Measurements from ENCODE around the gene CBX8. TPM values are rescaled to one million over a fixed set of nuclear protein-coding genes. Genes with fewer than 3 reads are reported as not detected.

CBX8 gene
- total RNA-seq, 1 experiment from 2014 or later = 11.1 TPM

DNA sequence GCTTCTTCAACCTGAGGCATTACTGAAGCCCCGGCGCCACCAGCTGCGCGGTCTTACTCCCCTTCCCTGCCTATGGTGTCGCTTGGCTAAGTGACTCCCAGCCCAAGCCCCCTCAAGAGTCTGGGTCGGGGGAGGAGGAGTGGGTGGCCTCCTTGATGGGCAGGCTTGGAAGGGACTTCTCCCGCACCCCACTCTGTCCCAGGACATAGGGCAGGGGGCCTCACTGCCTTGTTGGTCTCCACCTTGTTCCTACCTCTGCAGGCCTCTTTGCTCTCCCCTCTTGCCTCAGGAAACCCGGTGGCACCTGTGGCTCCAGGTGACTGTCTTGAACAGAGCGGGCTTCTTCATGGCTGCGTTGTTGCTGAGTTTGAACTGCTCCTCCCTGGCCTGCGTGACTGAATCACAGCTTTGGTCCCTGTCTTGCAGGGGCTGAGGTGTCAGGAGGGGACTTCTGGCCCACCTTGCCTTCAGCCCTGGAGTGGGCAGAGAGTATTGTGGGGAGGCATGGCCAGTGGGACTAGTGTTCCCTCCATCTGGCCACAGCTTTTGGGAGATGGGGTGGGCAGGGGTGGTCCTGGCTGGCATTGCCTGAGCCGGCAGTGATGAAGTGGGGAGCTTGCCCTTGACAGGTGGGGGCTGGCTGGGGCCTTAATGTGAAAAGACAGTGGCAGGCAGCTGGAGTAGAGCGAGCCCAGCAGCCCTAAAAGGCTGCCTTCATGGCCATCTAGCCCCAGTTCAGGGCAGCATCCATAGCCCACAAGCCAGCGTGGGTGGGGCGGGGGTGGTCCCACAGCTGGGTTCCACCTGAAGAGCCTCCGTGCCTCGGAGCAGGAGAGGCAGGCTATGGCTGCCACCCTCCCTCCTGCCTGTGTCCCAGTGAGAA lies 11.6 kb downstream of the CBX8 start:
- Mint-ChIP-seq H3K27ac (ENCODE audit: unreplicated experiment) (no peak overlapping the region), H3K36me3 (ENCODE audit: insufficient read depth, unreplicated experiment) (peaks cover 8% of the 10 kb centered on the region), H3K4me3 (ENCODE audit: low read depth, unreplicated experiment) (no peak overlapping the region), H3K4me1 (ENCODE audit: low read depth, unreplicated experiment) (no peaks in the 10 kb centered on the region), H3K9me3 (ENCODE audit: low read depth, unreplicated experiment) (no peaks in the 10 kb centered on the region), H3K27me3 (ENCODE audit: unreplicated experiment) (peaks cover 20% of the 10 kb centered on the region)
- no peak for DNase-seq
- TF ChIP-seq, protein P1, sequence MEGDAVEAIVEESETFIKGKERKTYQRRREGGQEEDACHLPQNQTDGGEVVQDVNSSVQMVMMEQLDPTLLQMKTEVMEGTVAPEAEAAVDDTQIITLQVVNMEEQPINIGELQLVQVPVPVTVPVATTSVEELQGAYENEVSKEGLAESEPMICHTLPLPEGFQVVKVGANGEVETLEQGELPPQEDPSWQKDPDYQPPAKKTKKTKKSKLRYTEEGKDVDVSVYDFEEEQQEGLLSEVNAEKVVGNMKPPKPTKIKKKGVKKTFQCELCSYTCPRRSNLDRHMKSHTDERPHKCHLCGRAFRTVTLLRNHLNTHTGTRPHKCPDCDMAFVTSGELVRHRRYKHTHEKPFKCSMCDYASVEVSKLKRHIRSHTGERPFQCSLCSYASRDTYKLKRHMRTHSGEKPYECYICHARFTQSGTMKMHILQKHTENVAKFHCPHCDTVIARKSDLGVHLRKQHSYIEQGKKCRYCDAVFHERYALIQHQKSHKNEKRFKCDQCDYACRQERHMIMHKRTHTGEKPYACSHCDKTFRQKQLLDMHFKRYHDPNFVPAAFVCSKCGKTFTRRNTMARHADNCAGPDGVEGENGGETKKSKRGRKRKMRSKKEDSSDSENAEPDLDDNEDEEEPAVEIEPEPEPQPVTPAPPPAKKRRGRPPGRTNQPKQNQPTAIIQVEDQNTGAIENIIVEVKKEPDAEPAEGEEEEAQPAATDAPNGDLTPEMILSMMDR (IDR thresholded peaks at IDR 0.05; ENCODE audit: unreplicated experiment) = no peak
- CTCF ChIA-PET = interaction anchor here (0.6 kb wide), 1 partner anchor 1799 kb away, joined by 3 read pairs; no protein-coding TSS in a partner anchor
- intact Hi-C loops (cut with micrococcal nuclease; ENCODE audit: unreplicated experiment) = no loop called here
- no TSS peak for BruUV-seq (replicated peaks)

DNA sequence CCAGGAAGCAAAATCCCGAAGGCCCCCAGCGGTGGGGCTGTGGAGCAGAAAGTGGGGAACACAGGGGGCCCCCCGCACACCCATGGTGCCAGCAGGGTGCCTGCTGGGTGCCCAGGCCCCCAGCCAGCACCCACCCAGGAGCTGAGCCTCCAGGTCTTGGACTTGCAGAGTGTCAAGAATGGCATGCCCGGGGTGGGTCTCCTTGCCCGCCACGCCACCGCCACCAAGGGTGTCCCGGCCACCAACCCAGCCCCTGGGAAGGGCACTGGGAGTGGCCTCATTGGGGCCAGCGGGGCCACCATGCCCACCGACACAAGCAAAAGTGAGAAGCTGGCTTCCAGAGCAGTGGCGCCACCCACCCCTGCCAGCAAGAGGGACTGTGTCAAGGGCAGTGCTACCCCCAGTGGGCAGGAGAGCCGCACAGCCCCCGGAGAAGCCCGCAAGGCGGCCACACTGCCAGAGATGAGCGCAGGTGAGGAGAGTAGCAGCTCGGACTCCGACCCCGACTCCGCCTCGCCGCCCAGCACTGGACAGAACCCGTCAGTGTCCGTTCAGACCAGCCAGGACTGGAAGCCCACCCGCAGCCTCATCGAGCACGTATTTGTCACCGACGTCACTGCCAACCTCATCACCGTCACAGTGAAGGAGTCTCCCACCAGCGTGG lies 12.4 kb downstream of the CBX8 start:
- Mint-ChIP-seq H3K27me3 (ENCODE audit: unreplicated experiment) (peaks cover 18% of the 10 kb centered on the region), H3K27ac (ENCODE audit: unreplicated experiment) (no peak overlapping the region), H3K4me3 (ENCODE audit: low read depth, unreplicated experiment) (no peak overlapping the region), H3K4me1 (ENCODE audit: low read depth, unreplicated experiment) (no peaks in the 10 kb centered on the region), H3K36me3 (ENCODE audit: insufficient read depth, unreplicated experiment) (peaks cover 8% of the 10 kb centered on the region), H3K9me3 (ENCODE audit: low read depth, unreplicated experiment) (no peaks in the 10 kb centered on the region)
- CTCF ChIA-PET = interaction anchor here (0.6 to 0.8 kb wide), 2 partner anchors 12 to 1798 kb away, joined by 3 read pairs; partner anchors contain the start of gene CBX8
- DNase-seq = no peak
- BruUV-seq (replicated peaks) = no TSS peak
- TF ChIP-seq, protein P1 (IDR thresholded peaks at IDR 0.05; ENCODE audit: unreplicated experiment) = no peak
- intact Hi-C loops (cut with micrococcal nuclease; ENCODE audit: unreplicated experiment) = no loop called here

DNA sequence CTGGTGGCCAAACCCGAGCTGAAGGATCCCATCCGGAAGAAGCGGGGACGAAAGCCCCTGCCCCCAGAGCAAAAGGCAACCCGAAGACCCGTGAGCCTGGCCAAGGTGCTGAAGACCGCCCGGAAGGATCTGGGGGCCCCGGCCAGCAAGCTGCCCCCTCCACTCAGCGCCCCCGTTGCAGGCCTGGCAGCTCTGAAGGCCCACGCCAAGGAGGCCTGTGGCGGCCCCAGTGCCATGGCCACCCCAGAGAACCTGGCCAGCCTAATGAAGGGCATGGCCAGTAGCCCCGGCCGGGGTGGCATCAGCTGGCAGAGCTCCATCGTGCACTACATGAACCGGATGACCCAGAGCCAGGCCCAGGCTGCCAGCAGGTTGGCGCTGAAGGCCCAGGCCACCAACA lies 13.0 kb downstream of the CBX8 start:
- H3K27me3 Mint-ChIP-seq (ENCODE audit: unreplicated experiment) = peaks cover 18% of the 10 kb centered on the region
- H3K9me3 Mint-ChIP-seq (ENCODE audit: low read depth, unreplicated experiment) = no peaks in the 10 kb centered on the region
- DNase-seq = no peak
- H3K36me3 Mint-ChIP-seq (ENCODE audit: insufficient read depth, unreplicated experiment) = peaks cover 11% of the 10 kb centered on the region
- intact Hi-C loops (cut with micrococcal nuclease; ENCODE audit: unreplicated experiment) = no loop called here
- BruUV-seq (replicated peaks) = no TSS peak
- no peak overlapping the region for H3K4me3 Mint-ChIP-seq (ENCODE audit: low read depth, unreplicated experiment)
- TF ChIP-seq, protein P1 (IDR thresholded peaks at IDR 0.05; ENCODE audit: unreplicated experiment) = no peak
- peaks cover 3% of the 10 kb centered on the region for H3K4me1 Mint-ChIP-seq (ENCODE audit: low read depth, unreplicated experiment)
- no peak overlapping the region for H3K27ac Mint-ChIP-seq (ENCODE audit: unreplicated experiment)
- CTCF ChIA-PET = interaction anchor here (0.8 kb wide), 1 partner anchor 13 kb away, joined by 3 read pairs; the partner anchor contains the start of gene CBX8

DNA sequence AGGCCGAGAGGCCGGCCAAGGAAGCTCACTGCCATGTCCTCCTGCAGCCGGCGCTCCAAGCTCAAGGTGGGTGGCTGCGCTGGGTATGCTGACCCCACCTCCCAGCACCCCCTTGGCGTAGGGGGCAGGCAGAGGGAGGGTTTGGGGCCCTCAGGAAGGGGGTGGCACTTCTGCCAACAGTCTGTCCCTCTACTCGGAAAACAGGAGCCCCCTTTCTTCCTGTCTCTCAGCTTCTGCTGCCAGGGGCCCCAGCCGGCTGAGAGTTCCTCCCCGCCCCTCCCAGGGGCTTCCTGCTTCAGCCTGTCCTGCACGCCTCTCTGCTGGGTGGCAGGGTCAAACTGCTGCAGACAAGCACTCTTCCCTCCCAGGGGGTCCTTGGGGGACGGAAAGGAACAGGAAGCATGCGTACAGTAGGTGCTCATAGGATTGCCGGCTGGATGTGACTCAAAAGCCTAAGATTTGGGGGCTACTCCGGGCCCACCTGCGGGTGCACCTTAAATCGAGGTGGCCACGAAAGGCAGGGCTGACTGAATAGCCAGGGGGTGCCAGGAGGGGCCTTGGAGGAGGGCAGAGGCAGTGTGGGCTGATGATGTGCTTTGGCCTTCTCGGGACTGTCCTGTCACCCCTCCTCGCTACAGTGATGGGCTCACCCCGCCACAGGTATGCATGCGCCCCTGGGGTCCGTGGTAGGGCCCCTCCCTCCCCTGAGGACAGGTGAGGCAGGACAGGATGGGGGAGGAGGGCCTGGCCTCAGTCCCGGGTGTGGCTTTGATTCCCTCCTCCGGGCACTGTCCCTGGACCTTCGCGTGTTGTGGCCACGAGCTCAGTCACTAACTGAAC lies 14.9 kb downstream of the CBX8 start:
- CTCF ChIA-PET = no interaction called here
- Mint-ChIP-seq H3K36me3 (ENCODE audit: insufficient read depth, unreplicated experiment) (peaks cover 17% of the 10 kb centered on the region), H3K4me3 (ENCODE audit: low read depth, unreplicated experiment) (no peak overlapping the region), H3K27ac (ENCODE audit: unreplicated experiment) (no peak overlapping the region), H3K9me3 (ENCODE audit: low read depth, unreplicated experiment) (no peaks in the 10 kb centered on the region), H3K4me1 (ENCODE audit: low read depth, unreplicated experiment) (peaks cover 7% of the 10 kb centered on the region), H3K27me3 (ENCODE audit: unreplicated experiment) (peaks cover 17% of the 10 kb centered on the region)
- intact Hi-C loops (cut with micrococcal nuclease; ENCODE audit: unreplicated experiment) = no loop called here
- no TSS peak for BruUV-seq (replicated peaks)
- DNase-seq = no peak
- TF ChIP-seq, protein P1 (IDR thresholded peaks at IDR 0.05; ENCODE audit: unreplicated experiment) = no peak
